Measurements from ENCODE around the gene AP4E1.

The AP4E1 gene

DNA sequence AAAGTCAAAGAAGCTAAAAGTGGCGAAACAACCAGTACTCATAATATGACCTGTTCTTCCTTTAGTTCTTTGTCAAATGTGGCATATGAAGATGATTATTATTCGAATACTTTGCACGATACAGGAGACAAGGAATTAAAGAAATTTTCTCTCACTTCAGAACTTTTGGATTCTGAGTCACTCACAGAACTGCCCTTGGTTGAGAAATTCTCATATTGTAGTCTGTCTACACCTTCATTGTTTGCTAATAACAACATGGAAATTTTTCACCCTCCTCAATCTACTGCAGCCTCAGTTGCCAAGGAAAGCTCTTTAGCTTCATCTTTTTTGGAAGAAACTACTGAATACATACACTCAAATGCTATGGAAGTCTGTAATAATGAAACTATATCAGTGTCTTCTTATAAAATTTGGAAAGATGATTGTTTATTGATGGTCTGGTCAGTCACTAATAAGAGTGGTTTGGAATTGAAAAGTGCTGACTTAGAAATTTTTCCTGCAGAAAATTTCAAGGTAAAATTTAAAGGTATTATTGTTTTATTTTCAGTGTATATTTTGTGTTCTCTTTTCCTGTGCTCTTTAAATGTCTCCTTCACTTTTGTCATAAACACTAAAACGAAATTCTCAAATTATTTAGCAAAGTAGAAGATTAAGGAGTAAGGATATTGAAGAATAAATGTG, 89.0 kb downstream of the AP4E1 start:
- H4K20me1 ChIP-seq (ENCODE audit: insufficient read depth, low read length, poor library complexity, severe bottlenecking), result no peaks in the 10 kb centered on the region
- H3K4me1 ChIP-seq (ENCODE audit: insufficient read depth, low read length, poor library complexity, severe bottlenecking), result no peaks in the 10 kb centered on the region
- no peaks in the 10 kb centered on the region for H3K79me2 ChIP-seq (ENCODE audit: insufficient read depth, low read length)
- no peak overlapping the region for H3K9ac ChIP-seq (ENCODE audit: low read depth, low read length, poor library complexity, severe bottlenecking)
- no peaks in the 10 kb centered on the region for H3K9me3 ChIP-seq (ENCODE audit: insufficient read depth, low read depth, low read length)
- no peak for TF ChIP-seq EZH2phosphoT487 (IDR thresholded peaks at IDR 0.05; ENCODE audit: borderline replicate concordance)
- TF ChIP-seq, protein P1, sequence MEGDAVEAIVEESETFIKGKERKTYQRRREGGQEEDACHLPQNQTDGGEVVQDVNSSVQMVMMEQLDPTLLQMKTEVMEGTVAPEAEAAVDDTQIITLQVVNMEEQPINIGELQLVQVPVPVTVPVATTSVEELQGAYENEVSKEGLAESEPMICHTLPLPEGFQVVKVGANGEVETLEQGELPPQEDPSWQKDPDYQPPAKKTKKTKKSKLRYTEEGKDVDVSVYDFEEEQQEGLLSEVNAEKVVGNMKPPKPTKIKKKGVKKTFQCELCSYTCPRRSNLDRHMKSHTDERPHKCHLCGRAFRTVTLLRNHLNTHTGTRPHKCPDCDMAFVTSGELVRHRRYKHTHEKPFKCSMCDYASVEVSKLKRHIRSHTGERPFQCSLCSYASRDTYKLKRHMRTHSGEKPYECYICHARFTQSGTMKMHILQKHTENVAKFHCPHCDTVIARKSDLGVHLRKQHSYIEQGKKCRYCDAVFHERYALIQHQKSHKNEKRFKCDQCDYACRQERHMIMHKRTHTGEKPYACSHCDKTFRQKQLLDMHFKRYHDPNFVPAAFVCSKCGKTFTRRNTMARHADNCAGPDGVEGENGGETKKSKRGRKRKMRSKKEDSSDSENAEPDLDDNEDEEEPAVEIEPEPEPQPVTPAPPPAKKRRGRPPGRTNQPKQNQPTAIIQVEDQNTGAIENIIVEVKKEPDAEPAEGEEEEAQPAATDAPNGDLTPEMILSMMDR (conservative IDR thresholded peaks at IDR 0.05; ENCODE audit: low read length), result no peak
- H3F3A ChIP-seq (ENCODE audit: low read depth), result no peaks in the 10 kb centered on the region
- H3K4me2 ChIP-seq (ENCODE audit: low read depth, low read length, poor library complexity, severe bottlenecking), result no peak overlapping the region
- H3K9me2 ChIP-seq (replicated peaks; ENCODE audit: low read depth, low read length), result no peaks in the 10 kb centered on the region
- H3K36me3 ChIP-seq (ENCODE audit: insufficient read depth, low read length), result peaks cover 54% of the 10 kb centered on the region; the same call in 1 of the 2 replicates
- H3K27me3 ChIP-seq (ENCODE audit: insufficient read depth, low read length, poor library complexity, severe bottlenecking), result no peaks in the 10 kb centered on the region
- H3K4me3 ChIP-seq (ENCODE audit: low read length, poor library complexity, severe bottlenecking), result no peak overlapping the region
- no peak overlapping the region for H2AFZ ChIP-seq (ENCODE audit: low read length)

DNA sequence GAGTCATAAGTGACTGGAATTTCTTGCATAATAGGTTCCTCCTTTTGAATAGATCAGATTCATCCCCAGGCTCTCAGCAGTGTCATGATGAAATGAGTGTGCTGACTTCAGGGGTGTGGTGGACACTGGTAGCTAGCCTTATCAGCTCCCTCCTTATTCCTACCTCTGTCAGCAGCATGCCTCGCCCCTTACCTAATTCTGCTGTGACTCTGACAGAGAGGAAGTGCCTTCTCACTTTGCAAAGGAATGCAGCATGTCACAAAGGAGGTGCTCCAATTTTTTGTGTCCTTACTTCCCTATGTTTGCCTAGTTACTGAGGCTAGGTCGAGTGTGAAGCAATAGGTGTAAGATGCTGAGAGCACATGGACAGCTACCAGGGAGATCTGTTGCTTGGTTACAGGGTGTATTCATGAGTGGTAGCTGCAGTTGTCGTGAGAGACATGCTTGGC, 95.6 kb downstream of the AP4E1 start:
- no peaks in the 10 kb centered on the region for H3K27me3 ChIP-seq (ENCODE audit: insufficient read depth, low read length, poor library complexity, severe bottlenecking)
- TF ChIP-seq EZH2phosphoT487 (IDR thresholded peaks at IDR 0.05; ENCODE audit: borderline replicate concordance), result no peak
- TF ChIP-seq, protein P1 (conservative IDR thresholded peaks at IDR 0.05; ENCODE audit: low read length), result no peak
- H3K9me2 ChIP-seq (replicated peaks; ENCODE audit: low read depth, low read length), result no peaks in the 10 kb centered on the region
- no peak overlapping the region for H2AFZ ChIP-seq (ENCODE audit: low read length)
- H3F3A ChIP-seq (ENCODE audit: low read depth), result no peaks in the 10 kb centered on the region
- H3K79me2 ChIP-seq (ENCODE audit: insufficient read depth, low read length), result no peaks in the 10 kb centered on the region
- H3K4me2 ChIP-seq (ENCODE audit: low read depth, low read length, poor library complexity, severe bottlenecking), result no peak overlapping the region
- H3K4me3 ChIP-seq (ENCODE audit: low read length, poor library complexity, severe bottlenecking), result no peak overlapping the region
- H3K4me1 ChIP-seq (ENCODE audit: insufficient read depth, low read length, poor library complexity, severe bottlenecking), result no peaks in the 10 kb centered on the region
- peaks cover 19% of the 10 kb centered on the region; the same call in 1 of the 2 replicates for H3K36me3 ChIP-seq (ENCODE audit: insufficient read depth, low read length)
- no peaks in the 10 kb centered on the region for H3K9me3 ChIP-seq (ENCODE audit: insufficient read depth, low read depth, low read length)
- H4K20me1 ChIP-seq (ENCODE audit: insufficient read depth, low read length, poor library complexity, severe bottlenecking), result no peaks in the 10 kb centered on the region
- H3K9ac ChIP-seq (ENCODE audit: low read depth, low read length, poor library complexity, severe bottlenecking), result no peak overlapping the region

DNA sequence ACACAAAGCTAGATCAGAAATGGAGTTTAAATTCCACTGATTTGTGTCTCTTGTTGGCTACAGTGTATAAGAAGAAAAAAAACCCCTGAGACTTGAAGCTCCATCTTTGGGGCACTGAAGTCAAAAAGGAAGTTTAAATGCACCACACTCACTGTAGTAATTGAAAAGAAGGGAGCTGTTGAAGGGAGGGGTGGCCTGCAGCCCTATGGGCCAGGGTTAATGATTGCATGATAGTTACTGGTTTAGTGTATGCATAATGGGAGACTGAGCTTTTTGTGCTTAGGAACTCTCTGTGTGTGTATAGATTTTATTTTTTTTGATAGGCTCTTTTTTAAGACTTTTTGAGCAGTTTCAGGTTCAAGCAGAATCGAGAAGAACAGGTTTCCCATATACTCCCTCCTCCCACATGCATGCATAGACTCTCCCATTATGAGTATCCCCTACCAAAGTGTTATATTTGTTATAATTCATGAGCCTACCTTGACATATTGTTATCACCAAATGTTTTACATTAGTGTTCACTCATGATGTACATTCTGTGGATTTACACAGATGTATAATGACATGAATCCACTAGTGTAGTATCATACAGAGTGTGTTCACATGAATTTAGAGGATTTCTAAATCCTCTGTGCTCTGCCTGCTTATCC, 98.0 kb downstream of the AP4E1 start:
- Histone ChIP-seq H3K9me3 (ENCODE audit: insufficient read depth, low read depth, low read length) (no peaks in the 10 kb centered on the region), H2AFZ (ENCODE audit: low read length) (no peak overlapping the region), H3K4me3 (ENCODE audit: low read length, poor library complexity, severe bottlenecking) (no peak overlapping the region), H3K36me3 (ENCODE audit: insufficient read depth, low read length) (peaks cover 8% of the 10 kb centered on the region; the same call in 1 of the 2 replicates), H3K4me1 (ENCODE audit: insufficient read depth, low read length, poor library complexity, severe bottlenecking) (no peaks in the 10 kb centered on the region), H3K27me3 (ENCODE audit: insufficient read depth, low read length, poor library complexity, severe bottlenecking) (no peaks in the 10 kb centered on the region), H3K79me2 (ENCODE audit: insufficient read depth, low read length) (no peaks in the 10 kb centered on the region), H3F3A (ENCODE audit: low read depth) (no peaks in the 10 kb centered on the region), H3K9me2 (replicated peaks; ENCODE audit: low read depth, low read length) (no peaks in the 10 kb centered on the region), H3K9ac (ENCODE audit: low read depth, low read length, poor library complexity, severe bottlenecking) (no peak overlapping the region), H4K20me1 (ENCODE audit: insufficient read depth, low read length, poor library complexity, severe bottlenecking) (no peaks in the 10 kb centered on the region), H3K4me2 (ENCODE audit: low read depth, low read length, poor library complexity, severe bottlenecking) (no peak overlapping the region)
- TF ChIP-seq, protein P1 (conservative IDR thresholded peaks at IDR 0.05; ENCODE audit: low read length), result no peak
- no peak for TF ChIP-seq EZH2phosphoT487 (IDR thresholded peaks at IDR 0.05; ENCODE audit: borderline replicate concordance)
